SU-DHL-6 (cell line): ENCODE measurements around the gene FAM200B.

ENCODE experiments used
- H2AFZ ChIP-seq: fragments of 200-600 bp; sonication (generic); 2 replicates; pipeline ENCODE4 v1.6.1; 2014; ENCODE audit warnings: low read depth, mild to moderate bottlenecking, moderate library complexity, mixed read lengths, antibody characterized with exemption, low read length; ENCODE audit not compliant: severe bottlenecking
- H3F3A ChIP-seq: fragments of 200-600 bp; shearing (Covaris generic); 2 replicates; pipeline ENCODE4 v1.6.0; 2016; ENCODE audit warnings: antibody characterized with exemption, mild to moderate bottlenecking; ENCODE audit not compliant: insufficient read depth
- H3K27ac ChIP-seq: fragments of 200-600 bp; sonication (generic); 2 replicates; pipeline ENCODE4 v1.5.1; 2016; ENCODE audit warnings: low read depth, mild to moderate bottlenecking, low read length, moderate library complexity, mixed read lengths
- H3K27me3 ChIP-seq: fragments of 200-600 bp; sonication (generic), shearing (Covaris generic); 2 replicates; pipeline ENCODE4 v1.6.0; 2014; ENCODE audit warnings: mild to moderate bottlenecking, low read length
- H3K36me3 ChIP-seq: fragments of 200-600 bp; sonication (generic); 2 replicates; pipeline ENCODE4 v1.6.1; 2014; ENCODE audit warnings: mild to moderate bottlenecking, low read length, mixed read lengths
- H3K4me2 ChIP-seq: fragments of 300-600, 200-600 bp; shearing (Covaris generic), sonication (generic); 2 replicates; pipeline ENCODE4 v1.6.0; 2014; ENCODE audit warnings: low read length, low read depth, mild to moderate bottlenecking; ENCODE audit not compliant: poor library complexity, severe bottlenecking
- H3K4me3 ChIP-seq: fragments of 200-600 bp; sonication (generic); 2 replicates; pipeline ENCODE4 v1.5.1; 2014; ENCODE audit warnings: antibody characterized with exemption, low read length, mild to moderate bottlenecking, mixed read lengths; ENCODE audit not compliant: insufficient read depth, poor library complexity, severe bottlenecking
- H3K79me2 ChIP-seq: fragments of 200-600 bp; sonication (generic); 2 replicates; pipeline ENCODE4 v1.6.1; 2014; ENCODE audit warnings: mild to moderate bottlenecking, low read length, moderate library complexity; ENCODE audit not compliant: insufficient read depth
- H3K9ac ChIP-seq: fragments of 200-600 bp; sonication (generic); 2 replicates; pipeline ENCODE4 v1.7.0; 2014; ENCODE audit warnings: mild to moderate bottlenecking, low read length
- H3K9me2 ChIP-seq: fragments of 200-600 bp; sonication (generic); replicated peaks from 2 replicates; pipeline ENCODE4 v1.6.1; 2014; ENCODE audit warnings: low read length; ENCODE audit not compliant: insufficient read depth
- H3K9me3 ChIP-seq: fragments of 200-600 bp; sonication (generic); 2 replicates; pipeline ENCODE4 v1.6.1; 2014; ENCODE audit warnings: low read length, mixed read lengths; ENCODE audit not compliant: insufficient read depth
- H4K20me1 ChIP-seq: fragments of 200-600 bp; sonication (generic); 2 replicates; pipeline ENCODE4 v1.6.1; 2014; ENCODE audit warnings: low read depth, mild to moderate bottlenecking, antibody characterized with exemption, low read length, moderate library complexity, mixed read lengths
- CTCF ChIP-seq: fragments of 200-600 bp; sonication (generic); IDR thresholded peaks from one replicate; pipeline ENCODE4 v1.5.1; 2017; ENCODE audit warnings: antibody characterized with exemption, mild to moderate bottlenecking, low read length, moderate library complexity; ENCODE audit not compliant: insufficient read depth, poor library complexity, severe bottlenecking
- EZH2phosphoT487 ChIP-seq: fragments of 200-600 bp; sonication (generic), shearing (Covaris generic); conservative IDR thresholded peaks from 2 replicates; pipeline ENCODE4 v1.6.1; 2018; ENCODE audit warnings: mild to moderate bottlenecking, antibody characterized with exemption, low read length, moderate library complexity, mixed read lengths

FAM200B gene

GRCh38 chr4:15652191-15652590 lies 29.4 kb upstream of the FAM200B start:
- H4K20me1 ChIP-seq, result peaks cover 3% of the 10 kb centered on the region; the same call in 1 of the 2 replicates
- no peak overlapping the region for H2AFZ ChIP-seq
- peaks cover 12% of the 10 kb centered on the region for H3F3A ChIP-seq
- no peaks in the 10 kb centered on the region for H3K36me3 ChIP-seq
- H3K27ac ChIP-seq, result no peak overlapping the region
- peaks cover 59% of the 10 kb centered on the region for H3K79me2 ChIP-seq
- peak overlapping the region; percentile 9 for H3K4me2 ChIP-seq
- H3K9me2 ChIP-seq, result no peaks in the 10 kb centered on the region
- no peak overlapping the region for H3K4me3 ChIP-seq
- H3K9ac ChIP-seq, result no peak overlapping the region
- TF ChIP-seq EZH2phosphoT487 (no peak), CTCF (no peak)
- no peaks in the 10 kb centered on the region for H3K9me3 ChIP-seq
- H3K27me3 ChIP-seq, result no peaks in the 10 kb centered on the region

DNA sequence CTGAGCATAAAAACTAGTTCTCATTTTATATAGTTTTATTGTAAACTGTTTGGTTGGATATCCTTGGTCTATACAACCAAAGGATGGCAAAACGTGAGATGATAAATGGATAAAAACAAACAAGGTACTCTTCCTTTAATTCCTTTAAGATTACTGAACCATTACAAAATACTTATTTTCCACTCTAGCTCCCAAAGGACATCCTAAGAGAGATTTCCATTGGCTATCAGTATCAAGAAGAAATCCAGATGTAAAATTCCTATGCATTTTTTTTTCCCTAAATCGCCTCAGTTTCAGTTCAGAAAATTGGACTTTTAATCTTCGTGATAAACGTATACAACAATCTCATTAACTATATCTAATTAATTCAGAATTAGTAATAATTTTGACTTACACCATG lies 28.8 kb upstream of the FAM200B start:
- no peak overlapping the region for H3K4me3 ChIP-seq
- no peaks in the 10 kb centered on the region for H3K9me2 ChIP-seq
- H3K9me3 ChIP-seq, result no peaks in the 10 kb centered on the region
- no peak overlapping the region for H3K9ac ChIP-seq
- H4K20me1 ChIP-seq, result peaks cover 3% of the 10 kb centered on the region; the same call in 1 of the 2 replicates
- peaks cover 53% of the 10 kb centered on the region for H3K79me2 ChIP-seq
- H3F3A ChIP-seq, result peaks cover 18% of the 10 kb centered on the region
- no peaks in the 10 kb centered on the region for H3K27me3 ChIP-seq
- H3K4me2 ChIP-seq, result peak overlapping the region; percentile 70
- no peak overlapping the region for H3K27ac ChIP-seq
- no peak overlapping the region for H2AFZ ChIP-seq
- no peaks in the 10 kb centered on the region for H3K36me3 ChIP-seq
- TF ChIP-seq CTCF (no peak), EZH2phosphoT487 (no peak)

DNA sequence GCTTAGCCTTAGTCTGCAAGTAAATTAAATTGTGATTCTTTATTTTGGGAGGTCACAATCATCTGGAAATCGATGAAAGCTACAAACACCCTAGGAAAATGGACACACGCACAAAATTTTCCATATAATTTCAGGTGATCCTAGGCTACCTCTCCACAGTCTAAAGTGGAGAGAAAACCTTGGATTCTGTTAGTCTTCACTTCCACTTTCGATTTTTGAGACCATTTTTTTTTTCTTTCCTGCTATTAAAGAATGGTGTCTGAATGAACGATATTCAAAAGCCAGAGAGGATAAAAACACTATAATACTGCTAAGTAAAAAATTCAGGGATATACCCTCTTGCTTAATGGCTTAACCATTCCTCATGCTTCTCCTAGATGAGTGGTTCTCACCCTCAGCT lies 28.2 kb upstream of the FAM200B start:
- peak overlapping the region; percentile 21 for H3K4me3 ChIP-seq
- peaks cover 21% of the 10 kb centered on the region for H3F3A ChIP-seq
- peak overlapping the region; percentile 70 for H3K4me2 ChIP-seq
- no peaks in the 10 kb centered on the region for H3K27me3 ChIP-seq
- H3K9ac ChIP-seq, result peak overlapping the region; percentile 74
- peaks cover 47% of the 10 kb centered on the region for H3K79me2 ChIP-seq
- no peak overlapping the region for H2AFZ ChIP-seq
- no peaks in the 10 kb centered on the region for H3K9me2 ChIP-seq
- H3K36me3 ChIP-seq, result no peaks in the 10 kb centered on the region
- H4K20me1 ChIP-seq, result peaks cover 3% of the 10 kb centered on the region; the same call in 1 of the 2 replicates
- H3K27ac ChIP-seq, result no peak overlapping the region
- no peaks in the 10 kb centered on the region for H3K9me3 ChIP-seq
- no peak for TF ChIP-seq CTCF
- TF ChIP-seq EZH2phosphoT487, result no peak
